IPS-11a (cell line): ENCODE data around the gene KIRREL3.
"Not testable (repeated sequence)": the region's sequence is repeated elsewhere in the genome, so short reads cannot be mapped to it uniquely, and the experiment has no call there.

ENCODE experiments used
- H3K4me3 ChIP-seq: one replicate; pipeline ENCODE4 v1.5.1; 2013; ENCODE audit warnings: low read depth, low read length, control low read depth

Gene KIRREL3

GRCh38 chr11:126382641-126383040 is 617.9 kb downstream of the KIRREL3 start:
- not testable (repeated sequence) for H3K4me3 ChIP-seq

- not testable (repeated sequence) for H3K4me3 ChIP-seq
Observed at GRCh38 chr11:126381960-126382359, 618.6 kb downstream of the KIRREL3 start.

GRCh38 chr11:126380909-126381308 is 619.7 kb downstream of the KIRREL3 start:
- no peak overlapping the region for H3K4me3 ChIP-seq

GRCh38 chr11:126378763-126379162 is 621.8 kb downstream of the KIRREL3 start:
- no peak overlapping the region for H3K4me3 ChIP-seq

- no peak overlapping the region for H3K4me3 ChIP-seq
Observed at GRCh38 chr11:126375726-126376125, 624.8 kb downstream of the KIRREL3 start.

- H3K4me3 ChIP-seq, result not testable (repeated sequence)
Observed at GRCh38 chr11:126374562-126375300, 625.8 kb downstream of the KIRREL3 start.

GRCh38 chr11:126373389-126374066 is 627.0 kb downstream of the KIRREL3 start:
- H3K4me3 ChIP-seq, result not testable (repeated sequence)
